Mucosa of descending colon (tissue), 3 donors: Measurements from ENCODE around the gene TRPV6. TPM values are rescaled to one million over a fixed set of nuclear protein-coding genes. Genes with fewer than 3 reads are reported as not detected.

Experiments
- ATAC-seq: fragments of 200-7000 bp; cut with Tn5 transposase; one replicate; pipeline ENCODE4 v1.9.1; 2020; ENCODE audit warnings: mild to moderate bottlenecking, moderate library complexity
- DNase-seq, 3 donors: peaks; one replicate each; pipeline ENCODE4 v3.0.0-alpha.2; 2020
- H3K36me3 ChIP-seq: fragments of 200-600 bp; one replicate; pipeline ENCODE4 v1.8.0; 2021; ENCODE audit warnings: low read depth, mild to moderate bottlenecking
- H3K4me1 ChIP-seq: fragments of 200-600 bp; one replicate; pipeline ENCODE4 v1.8.0; 2021; ENCODE audit warnings: low read depth, mild to moderate bottlenecking
- H3K4me3 ChIP-seq: fragments of 200-600 bp; one replicate; pipeline ENCODE4 v1.8.0; 2021; ENCODE audit warnings: mild to moderate bottlenecking
- H3K9me3 ChIP-seq: fragments of 200-600 bp; one replicate; pipeline ENCODE4 v1.8.0; 2021; ENCODE audit warnings: mild to moderate bottlenecking
- CTCF ChIP-seq: fragments of 200-600 bp; IDR thresholded peaks from one replicate; pipeline ENCODE4 v1.8.0; 2022; ENCODE audit warnings: antibody characterized with exemption, mild to moderate bottlenecking
- intact Hi-C, 2 donors: fragments of 100-400 bp; cut with DNase I in 1 of 2; cut with micrococcal nuclease in 1 of 2; formaldehyde crosslinking; loops; one replicate each; pipeline versions ENCODE4 v1.11.0 to v1.11.1; 2022; cut with DNase I, micrococcal nuclease
- total RNA-seq, 3 donors: library from RNA; stranded (reverse); fragmentation: NEBNext Ultra II Directional in 2 of 3; extraction: Animal tissue kit (Norgen Biotek cat#: 25700) in 2 of 3; gene quantifications; one replicate each; pipeline versions ENCODE4 v1.2.1 to v1.2.4, GENCODE V29; 2021 to 2023
- donor health status: DM: no; HTN: no; CAD: no; lungs with moderate emphysema.
- donor health status: DM: no; HTN: no; CAD: no.
- donor health status: DM: no; HTN: yes; CAD: no.

The TRPV6 gene
- total RNA-seq, 3 donors from 2014 or later, result 0.35 to 0.55 (median 0.44) TPM

- H3K9me3 ChIP-seq, result no peaks in the 10 kb centered on the region
- no peaks in the 10 kb centered on the region for H3K4me1 ChIP-seq
- no peak overlapping the region for H3K4me3 ChIP-seq
- intact Hi-C loops, result no loop called here
- no peak for TF ChIP-seq CTCF
- DNase-seq (no peak), ATAC-seq (no peak)
- H3K36me3 ChIP-seq, result no peaks in the 10 kb centered on the region
These were observed 4.3 kb upstream of the TRPV6 start for GRCh38 chr7:142889816-142890215.

- ATAC-seq, result no peak
- H3K36me3 ChIP-seq, result no peaks in the 10 kb centered on the region
- H3K4me1 ChIP-seq, result no peaks in the 10 kb centered on the region
- TF ChIP-seq CTCF, result no peak
- no peak for DNase-seq
- no peak overlapping the region for H3K4me3 ChIP-seq
- H3K9me3 ChIP-seq, result no peaks in the 10 kb centered on the region
- intact Hi-C loops, result no loop called here
These were observed 1.9 kb upstream of the TRPV6 start for GRCh38 chr7:142887282-142888015.

- ATAC-seq (no peak), DNase-seq (no peak)
- no peaks in the 10 kb centered on the region for H3K36me3 ChIP-seq
- intact Hi-C loops, result no loop called here
- TF ChIP-seq CTCF, result no peak
- H3K9me3 ChIP-seq, result no peaks in the 10 kb centered on the region
- H3K4me1 ChIP-seq, result no peaks in the 10 kb centered on the region
- no peak overlapping the region for H3K4me3 ChIP-seq
These were observed 1.3 kb upstream of the TRPV6 start for GRCh38 chr7:142886866-142887265.

- intact Hi-C loops, result no loop called here
- no peak for TF ChIP-seq CTCF
- no peak for ATAC-seq
These were observed 1.3 kb downstream of the TRPV6 start for GRCh38 chr7:142884286-142884640.

GRCh38 chr7:142883571-142884285 lies 1.8 kb downstream of the TRPV6 start:
- DNase-seq (no peak), ATAC-seq (no peak)
- intact Hi-C loops, result no loop called here
- H3K9me3 ChIP-seq, result no peaks in the 10 kb centered on the region
- H3K4me3 ChIP-seq, result no peak overlapping the region
- no peak for TF ChIP-seq CTCF
- no peaks in the 10 kb centered on the region for H3K4me1 ChIP-seq
- H3K36me3 ChIP-seq, result no peaks in the 10 kb centered on the region

More at GRCh38 chr7:142884286-142884640, 1.3 kb downstream of the TRPV6 start:
- no peaks in the 10 kb centered on the region for H3K36me3 ChIP-seq
- no peak for DNase-seq
- H3K4me3 ChIP-seq, result no peak overlapping the region
- no peaks in the 10 kb centered on the region for H3K9me3 ChIP-seq
- no peaks in the 10 kb centered on the region for H3K4me1 ChIP-seq
